HG03108 (cell line): ENCODE measurements around the gene SOBP.
"Not testable (repeated sequence)": the region's sequence is repeated elsewhere in the genome, so short reads cannot be mapped to it uniquely, and the experiment has no call there.

Source experiments
- ATAC-seq: cut with Tn5 transposase; IDR thresholded peaks from one replicate; pipeline ENCODE4 v1.9.1; 2021; ENCODE audit warnings: moderate library complexity; ENCODE audit not compliant: unreplicated experiment

Gene SOBP

DNA sequence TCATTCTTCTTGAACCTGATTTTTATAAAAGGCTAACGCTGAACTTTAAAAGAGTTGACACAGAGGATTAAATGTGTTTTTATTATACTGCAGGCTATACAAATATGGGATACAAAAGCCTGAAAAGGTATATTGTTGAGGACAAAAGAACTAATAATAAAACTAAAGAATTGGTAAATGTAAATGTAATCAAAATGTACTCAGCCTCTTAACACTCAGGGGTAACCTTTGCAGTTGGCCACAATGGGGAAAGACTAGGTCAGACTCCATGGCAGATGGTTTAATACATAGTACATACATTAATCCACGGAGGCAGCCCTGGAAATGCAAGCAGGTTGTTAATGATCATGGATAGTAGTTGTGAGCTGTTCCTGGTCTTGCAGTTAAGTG, 57.5 kb downstream of the SOBP start:
- no peak for ATAC-seq

DNA sequence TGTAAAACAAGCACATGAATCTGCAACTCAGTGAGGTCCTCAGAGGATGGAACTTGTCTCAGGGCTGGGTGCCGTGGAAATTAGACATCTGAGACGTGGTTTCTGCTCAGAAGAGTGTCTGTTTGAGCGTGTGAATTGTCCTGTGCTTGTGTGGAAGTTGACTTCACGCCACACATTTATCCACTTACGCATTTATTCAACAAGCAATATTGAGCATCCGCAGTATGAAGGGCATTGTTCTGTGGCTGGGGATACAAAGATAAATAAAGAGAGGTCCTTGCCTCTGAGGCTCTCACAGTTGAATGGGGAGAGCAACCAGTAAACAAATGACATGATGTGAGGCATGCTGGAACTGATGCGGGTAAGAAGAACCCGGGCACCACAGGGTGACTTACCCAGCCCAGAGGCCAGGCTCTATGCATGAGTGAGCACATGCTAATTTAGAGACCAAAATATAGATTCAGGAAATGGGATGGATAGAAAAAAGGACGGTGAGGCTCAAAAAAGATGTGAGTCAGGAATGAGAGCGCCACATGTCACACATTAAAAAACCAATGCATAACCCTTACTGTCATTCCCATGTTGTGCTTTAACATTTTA, 60.4 kb downstream of the SOBP start:
- ATAC-seq = no peak

DNA sequence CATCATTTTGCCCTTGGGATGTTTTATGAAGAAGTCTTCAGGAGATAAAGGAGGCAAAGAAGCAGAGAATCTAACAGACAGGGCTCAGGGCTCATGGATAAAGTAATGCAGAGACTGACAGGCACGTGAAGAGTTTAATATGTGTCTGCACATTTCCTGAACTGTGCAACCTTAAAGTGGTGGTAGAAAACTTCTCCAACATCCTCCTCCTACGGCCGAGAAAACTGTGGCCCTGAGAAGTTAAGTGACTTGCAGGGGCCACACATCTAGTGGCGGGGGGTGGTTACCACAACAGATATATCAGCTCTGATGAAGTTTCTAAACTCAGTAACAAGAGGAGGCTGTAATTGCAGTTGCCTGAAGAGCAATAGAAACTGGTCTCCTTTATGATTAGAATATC, 61.0 kb downstream of the SOBP start:
- no peak for ATAC-seq

DNA sequence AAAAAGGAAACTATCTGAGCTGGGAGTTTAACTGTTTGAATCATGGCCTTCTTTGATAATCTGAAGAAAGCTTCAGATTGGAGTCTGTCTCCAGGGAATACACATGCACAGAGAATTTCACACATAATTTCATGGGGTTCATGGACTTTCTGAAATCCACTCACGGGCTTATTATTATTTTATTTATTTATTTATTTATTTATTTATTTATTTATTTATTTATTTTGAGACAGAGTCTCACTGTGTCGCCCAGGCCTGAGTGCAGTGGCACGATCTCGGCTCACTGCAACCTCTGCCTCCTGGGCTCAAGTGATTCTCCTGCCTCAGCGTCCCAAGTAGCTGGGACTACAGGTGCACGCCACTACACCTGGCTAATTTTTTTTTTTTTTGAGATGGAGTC, 63.2 kb downstream of the SOBP start:
- not testable (repeated sequence) for ATAC-seq

DNA sequence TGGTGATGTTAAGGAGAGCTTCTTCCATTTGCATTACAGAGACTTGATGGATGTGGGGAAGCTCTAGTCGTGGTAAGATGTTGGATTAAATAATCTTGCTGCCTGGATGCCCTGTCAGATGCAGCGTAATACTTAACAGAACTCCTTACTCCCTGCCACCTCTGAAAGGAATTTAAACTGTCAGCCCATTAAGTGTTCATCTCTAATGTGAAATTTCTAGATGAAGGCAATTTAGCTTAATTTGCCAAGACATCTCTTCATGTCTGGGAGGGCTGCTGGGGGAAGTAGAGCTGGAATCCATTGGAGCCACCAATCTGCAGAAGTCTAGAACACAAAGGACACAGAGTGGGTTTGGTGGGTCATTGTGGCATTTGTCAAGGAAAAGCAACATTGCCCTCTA, 64.4 kb downstream of the SOBP start:
- no peak for ATAC-seq

DNA sequence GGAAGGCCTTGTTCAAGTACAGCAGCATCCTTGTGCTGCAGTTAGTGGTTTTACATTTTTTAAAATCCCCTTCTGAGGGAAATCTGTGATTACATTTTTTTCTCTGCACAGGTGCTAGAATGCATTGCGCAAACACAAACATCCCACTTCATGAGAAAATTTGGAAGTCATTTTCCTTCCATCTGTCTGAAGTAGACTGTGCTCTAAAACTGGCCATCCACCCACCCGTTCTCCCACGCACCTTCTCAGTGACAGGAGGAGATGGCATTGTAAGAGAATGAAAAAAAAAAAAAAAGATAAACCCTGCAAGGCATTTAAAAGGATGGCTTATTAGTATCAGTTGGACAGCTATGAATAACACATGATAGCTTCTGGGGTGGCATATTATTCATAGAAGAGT, 65.0 kb downstream of the SOBP start:
- ATAC-seq = no peak

DNA sequence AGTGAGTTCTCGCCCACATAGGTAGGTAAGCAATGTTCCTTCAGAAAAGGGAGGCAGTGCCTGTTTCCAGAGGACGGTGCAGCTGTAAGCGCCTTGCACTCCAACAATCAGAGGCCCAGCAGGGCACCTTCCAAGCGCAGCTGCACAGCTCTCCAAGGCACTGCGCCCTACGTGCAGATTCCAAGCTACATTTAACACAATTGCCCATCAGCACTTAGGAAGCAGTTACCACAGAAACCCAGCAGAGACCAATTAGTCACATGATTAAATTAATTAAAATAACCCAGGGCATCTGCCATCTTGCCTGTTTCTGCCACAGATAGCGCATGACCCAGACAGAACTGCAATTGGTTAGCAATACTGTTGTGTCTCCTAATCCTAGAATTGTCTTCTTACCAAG, 65.5 kb downstream of the SOBP start:
- ATAC-seq = no peak

DNA sequence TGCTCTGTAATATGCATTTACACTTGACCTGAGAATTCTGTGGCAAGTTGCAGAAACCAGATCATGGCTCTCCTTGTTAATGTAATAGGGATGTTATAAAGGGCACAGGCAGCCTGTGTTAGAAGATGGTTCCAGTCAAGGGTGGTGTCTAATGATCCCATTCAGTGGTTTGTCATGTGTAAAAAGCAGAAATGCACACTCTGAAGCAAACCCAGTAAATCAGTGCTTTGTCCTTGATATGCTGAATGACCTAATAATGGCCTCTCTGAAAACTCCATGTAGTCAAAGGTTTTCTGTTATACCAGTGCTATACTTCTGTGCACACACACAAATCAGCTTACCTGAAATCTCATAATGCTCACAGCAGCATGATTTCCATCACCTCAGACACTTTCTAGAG, 66.2 kb downstream of the SOBP start:
- no peak for ATAC-seq

DNA sequence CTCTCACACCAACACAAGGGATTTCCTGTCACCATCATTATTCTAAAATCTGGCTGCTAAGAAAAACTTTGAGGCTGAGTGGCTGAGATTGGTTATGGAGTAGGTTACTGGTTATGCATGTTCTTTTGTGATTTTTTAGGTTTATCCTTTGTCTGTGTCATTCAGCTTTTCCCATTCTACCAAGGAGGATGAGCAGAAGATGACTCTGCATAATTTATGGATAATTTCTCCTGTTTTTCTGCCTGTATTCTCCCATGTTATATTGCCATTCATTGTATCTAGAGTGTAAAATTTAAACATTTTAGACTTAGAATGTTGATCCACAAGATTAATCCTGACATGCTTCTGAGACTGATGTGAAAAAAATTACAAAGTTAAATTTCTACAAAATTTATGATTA, 67.8 kb downstream of the SOBP start:
- no peak for ATAC-seq

DNA sequence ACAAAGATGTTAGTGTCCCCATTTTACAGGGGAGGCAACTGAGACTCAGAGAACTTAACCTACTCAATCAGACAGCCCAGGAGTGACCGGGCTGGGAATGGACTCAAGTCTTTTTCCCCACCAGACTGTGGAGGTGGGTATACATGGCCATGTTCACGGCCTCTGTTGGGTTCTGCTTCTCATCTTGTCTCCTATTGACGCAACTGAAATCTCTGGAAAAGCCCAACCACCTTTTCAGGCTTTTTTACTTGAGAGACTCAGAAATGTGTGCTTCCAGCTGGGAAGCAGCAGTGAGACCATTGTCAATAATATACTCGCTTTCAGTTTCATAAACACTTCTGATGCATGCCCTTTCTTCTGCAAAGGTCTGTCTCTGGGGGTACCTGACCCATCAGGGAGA, 70.7 kb downstream of the SOBP start:
- no peak for ATAC-seq

DNA sequence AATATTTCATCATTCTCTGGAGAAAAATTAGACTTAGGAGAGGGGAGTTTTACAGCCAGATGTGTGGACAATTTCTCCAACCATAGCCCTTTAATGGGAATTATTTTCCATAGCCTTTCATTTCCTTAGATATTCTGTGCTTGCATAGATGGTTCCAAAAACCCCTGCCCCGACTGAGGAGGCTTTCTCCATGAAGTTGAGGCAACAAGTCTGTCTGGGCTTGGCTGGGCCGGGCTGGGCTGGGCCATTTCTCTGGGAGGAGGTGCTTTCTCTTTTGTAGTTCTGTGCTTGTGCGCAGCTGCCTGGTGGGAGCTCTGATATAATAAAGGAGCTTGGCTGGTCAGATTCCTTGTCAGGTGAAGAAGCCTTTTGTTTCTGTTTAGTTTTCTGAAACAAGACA, 71.4 kb downstream of the SOBP start:
- no peak for ATAC-seq

DNA sequence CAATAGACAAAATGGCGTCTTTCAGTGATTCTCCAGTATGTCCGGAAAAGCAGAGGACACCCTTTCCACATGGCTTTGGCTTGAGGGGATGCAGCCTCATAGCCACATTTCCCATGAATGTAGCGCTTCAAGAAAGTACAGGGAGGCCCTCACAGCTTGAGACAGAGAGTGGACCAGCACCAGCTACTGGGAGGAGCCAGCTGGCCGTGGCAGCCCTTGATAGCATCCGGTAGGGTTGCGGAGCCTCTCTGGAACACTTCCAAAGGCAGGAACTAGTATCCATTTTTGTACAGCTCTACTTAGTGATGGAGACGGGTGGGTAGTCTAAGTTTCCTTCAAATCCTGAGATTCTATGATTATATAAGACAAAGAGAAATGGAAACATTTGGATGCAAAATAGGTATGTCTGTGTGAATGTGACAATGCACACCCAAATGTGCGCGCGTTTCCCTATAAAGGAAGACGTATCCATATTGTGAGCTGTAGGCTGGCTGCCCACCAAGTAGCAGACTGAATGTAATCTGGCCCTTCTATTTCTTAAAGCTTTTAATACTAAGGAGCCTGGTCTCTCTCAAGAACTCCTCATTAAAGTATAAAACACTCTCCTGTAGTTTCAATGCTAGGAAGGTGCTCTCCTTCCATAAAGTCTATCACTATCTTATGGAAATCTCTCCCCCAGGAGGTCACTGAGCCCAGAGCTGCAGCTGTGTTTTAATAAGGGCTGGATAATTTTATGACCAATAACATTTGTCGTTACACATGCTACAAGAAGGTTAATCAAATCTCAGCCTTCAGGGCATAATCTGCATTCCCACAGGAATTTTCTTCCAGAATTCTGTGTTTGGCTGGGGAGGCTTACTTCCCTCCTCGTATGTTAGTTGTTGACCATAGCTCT, 74.0 kb downstream of the SOBP start:
- no peak for ATAC-seq

DNA sequence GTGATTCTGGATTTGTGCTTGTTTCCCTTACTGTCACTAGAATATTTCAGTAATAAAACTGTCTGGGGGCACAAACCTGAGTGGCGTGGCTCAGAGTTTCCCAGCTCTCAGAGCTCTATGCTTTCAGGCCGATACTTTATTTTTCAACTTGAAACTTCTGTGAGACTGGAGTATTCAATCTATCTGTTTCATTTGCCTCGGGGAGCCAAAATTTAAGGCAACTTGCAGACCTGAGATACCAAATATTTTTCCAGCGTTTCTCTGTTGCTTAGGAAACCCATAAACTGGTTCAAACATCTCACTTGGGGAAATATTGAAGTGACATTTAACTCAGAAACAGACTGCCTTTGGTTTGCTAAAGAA, 74.7 kb downstream of the SOBP start:
- no peak for ATAC-seq

DNA sequence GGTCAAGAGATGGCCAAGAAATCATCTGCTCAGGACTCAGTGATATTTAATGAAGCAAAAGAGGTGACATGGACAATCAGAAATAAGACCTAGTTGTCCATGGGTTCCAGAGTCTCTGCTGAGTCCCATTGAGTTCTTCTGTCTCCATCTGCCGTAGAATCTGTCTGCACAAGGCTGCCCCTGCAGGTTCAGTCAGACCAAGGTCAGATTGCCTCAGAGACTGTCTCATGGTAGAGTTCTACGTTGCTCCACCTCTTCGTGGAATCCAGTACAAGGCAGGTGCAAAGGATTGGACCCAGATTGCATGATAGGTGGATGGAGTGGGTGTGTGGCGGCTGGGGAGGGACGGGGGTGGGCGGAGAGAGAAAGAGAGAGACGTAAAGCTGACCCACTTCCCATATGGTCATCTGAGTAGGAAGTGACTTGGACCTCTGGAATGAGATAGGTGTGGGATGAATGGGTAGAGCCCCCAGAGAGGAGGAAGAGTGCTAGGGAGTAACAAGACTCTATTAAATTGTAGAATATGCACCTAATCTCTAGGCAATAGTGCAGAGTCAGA, 75.3 kb downstream of the SOBP start:
- ATAC-seq = no peak

DNA sequence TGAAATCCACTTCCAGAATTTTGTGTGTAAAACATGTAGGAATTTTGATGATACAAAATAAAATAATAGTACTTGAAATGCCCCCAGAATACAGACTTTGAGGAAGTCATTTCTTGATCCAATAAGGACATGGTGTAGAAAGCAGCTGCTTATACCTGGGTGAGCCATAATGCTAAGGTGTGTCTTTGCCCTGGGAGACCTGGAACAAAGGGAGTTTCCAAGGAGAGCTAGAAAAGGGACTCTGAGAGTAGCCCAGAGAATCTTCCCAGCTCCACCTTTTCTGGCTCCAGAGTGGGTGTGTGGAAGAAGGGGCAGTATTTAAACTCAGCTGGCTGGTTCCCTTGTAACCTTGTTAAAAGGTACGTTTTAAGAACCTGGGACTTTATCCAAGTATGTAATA, 77.7 kb downstream of the SOBP start:
- no peak for ATAC-seq

DNA sequence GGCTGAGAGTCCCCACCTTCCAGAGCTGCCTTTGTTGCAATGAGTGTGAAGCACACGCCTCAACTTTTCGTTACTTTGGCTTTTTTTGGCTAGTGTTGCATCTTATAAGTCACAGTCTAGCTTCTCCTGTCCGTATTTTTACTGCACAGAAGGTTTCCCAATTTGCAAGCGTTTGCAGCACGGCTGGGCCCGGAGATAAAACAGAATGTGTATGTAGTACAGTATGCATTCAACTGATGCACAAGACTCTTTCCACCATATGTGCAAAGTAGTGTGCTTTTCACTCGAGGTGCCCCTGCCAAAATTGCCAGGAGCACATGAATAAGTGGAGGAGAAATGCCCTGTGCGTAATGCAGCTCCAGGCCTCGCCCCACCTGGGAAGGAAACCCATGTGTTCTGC, 79.6 kb downstream of the SOBP start:
- ATAC-seq = no peak

DNA sequence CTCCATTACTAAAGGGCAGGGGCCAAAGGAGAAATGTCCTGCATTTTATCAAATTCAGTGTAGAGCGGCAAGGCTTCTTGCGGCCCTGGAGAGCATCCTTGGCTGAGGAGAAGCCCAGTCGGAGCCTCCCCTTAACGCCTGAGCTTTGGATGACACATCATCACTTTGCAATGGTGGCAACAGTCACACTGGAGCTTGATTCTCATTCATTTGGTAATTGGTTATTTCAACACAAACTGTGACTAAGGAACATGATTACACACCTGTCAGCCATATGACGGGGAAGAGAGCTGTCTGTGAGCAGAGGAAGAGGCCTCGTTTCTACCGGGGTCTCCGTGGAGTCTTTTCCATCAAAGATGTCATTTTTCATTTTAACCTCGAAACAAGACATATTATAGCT, 81.4 kb downstream of the SOBP start:
- ATAC-seq = no peak

DNA sequence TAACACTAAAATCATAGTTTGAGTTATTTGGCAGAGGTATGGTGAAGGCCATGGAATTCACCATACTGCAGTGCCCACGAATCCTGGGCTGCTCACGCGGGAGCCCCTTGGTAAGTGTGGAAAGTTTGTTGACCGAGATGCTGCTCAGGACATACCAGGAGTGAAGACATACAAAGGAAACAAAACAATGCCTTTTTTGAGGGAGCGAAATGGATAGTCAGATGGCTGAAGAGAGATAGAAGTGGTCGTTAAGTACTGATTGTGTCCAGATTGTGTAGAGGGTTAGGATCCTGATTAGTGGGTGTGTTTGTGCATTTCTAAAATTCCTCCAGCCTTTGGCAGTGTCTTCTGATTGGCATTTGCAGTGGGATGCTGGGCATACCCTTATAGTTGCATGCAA, 83.0 kb downstream of the SOBP start:
- no peak for ATAC-seq

DNA sequence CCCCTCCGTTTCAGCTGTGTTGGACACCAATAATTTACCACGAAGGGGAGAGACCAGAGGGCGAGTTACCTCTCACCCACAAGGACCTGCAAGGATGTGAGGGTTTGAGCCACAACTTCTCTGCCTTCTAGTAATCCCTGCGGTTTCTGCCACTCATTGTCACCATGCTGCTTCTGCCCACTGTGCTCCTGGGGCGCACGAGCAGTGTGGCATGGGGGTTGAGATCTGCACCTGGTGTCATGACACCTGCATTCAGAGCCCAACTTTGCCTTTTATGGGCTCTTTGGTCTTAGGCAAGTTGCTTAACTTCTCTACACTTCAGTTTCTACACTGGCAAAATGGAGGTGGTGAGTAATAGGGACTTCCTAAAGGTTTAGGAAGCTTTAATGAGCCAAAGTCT, 84.9 kb downstream of the SOBP start:
- ATAC-seq = no peak

DNA sequence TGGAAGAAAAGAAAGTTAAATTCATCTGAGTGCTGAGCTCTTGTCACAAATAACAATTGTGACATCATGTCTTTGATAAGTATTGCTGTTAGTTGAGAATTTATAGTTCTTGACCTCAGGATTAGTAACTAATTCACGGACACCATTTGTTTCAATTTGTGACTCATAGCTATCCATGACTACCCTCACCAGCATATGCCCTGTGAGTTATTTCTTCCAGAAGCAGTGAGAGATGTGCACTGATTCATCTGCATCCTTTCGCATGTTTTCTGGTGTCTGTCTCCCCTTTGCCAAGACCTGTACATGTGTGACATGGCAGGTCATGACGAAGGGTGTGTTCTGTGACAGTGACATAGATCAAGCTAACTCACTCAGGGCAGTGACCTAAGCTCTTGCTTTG, 86.9 kb downstream of the SOBP start:
- no peak for ATAC-seq

DNA sequence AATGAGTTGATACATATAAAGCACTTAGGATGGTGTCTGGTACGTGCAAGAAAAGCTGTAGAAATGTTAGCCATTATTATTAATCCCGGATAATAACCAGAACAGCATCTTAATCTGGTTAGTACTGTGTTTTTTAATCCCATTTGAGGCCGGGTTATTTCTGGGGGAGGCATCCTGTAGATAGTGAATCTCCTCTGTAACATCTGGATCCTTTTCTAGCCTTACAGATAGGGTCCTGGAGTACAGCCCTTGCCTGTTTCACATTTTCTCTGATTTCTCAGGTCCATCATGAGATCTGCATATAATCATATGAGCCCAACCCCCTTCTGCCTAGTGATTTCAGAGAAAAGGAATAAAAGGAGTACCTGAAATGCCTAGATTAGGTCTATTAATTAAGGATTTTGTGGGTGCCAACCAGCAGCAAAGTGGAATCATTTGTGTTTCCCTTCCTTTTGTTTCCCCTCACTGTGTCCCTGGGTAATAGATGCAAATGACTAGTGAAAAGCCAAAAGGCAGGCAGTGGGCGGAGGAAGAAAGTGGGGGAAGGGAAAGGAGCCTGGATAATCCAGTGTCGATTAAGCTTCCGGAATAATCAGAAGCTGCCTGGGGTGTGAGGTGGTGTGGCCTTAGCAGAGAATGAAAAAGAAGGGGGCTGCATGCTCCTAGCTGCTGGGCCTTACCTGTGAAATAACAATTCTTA, 88.9 kb downstream of the SOBP start:
- no peak for ATAC-seq

DNA sequence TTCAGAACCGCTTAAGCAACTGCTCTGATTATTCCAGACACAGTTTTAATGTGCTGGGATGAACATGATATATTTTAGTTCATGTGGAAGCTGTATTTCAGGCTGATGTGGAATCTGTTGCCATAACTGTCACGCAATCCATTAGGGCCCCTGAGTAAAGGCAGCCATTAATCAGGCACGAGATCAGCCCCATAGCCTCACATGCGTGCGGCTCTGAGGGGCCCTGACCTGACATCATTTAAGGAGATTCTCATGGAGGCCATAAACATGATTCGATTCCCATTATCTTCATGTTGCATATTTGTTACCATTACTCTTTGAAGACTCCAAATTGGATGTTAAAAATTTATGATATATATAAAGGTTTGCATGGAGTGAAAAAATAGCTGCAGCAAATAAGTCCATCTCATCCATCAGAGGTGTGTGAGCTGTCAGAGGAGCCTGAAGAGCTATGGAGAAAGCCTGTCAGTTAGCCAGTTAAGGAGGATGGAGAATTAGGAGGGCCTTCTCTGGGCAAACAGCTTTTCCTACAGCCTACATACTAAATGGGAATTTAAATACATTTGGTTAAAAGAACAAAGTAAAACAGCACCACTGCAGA, 89.6 kb downstream of the SOBP start:
- ATAC-seq = no peak
